LNCAP (cell line): ENCODE measurements around the gene OBSL1.
A peak's percentile ranks its signal among the peaks of the same experiment; 100 is the strongest.

Experiments used
- CTCF ChIP-seq: fragments of 450-650 bp; IDR thresholded peaks from 2 replicates; pipeline ENCODE4 v1.5.1; 2017; ENCODE audit warnings: mild to moderate bottlenecking

OBSL1 gene

GRCh38 chr2:219542931-219543595 is 28.3 kb downstream of the OBSL1 start:
- TF ChIP-seq CTCF = no peak

GRCh38 chr2:219541611-219542180 is 29.6 kb downstream of the OBSL1 start:
- TF ChIP-seq CTCF = peak; percentile 97

DNA sequence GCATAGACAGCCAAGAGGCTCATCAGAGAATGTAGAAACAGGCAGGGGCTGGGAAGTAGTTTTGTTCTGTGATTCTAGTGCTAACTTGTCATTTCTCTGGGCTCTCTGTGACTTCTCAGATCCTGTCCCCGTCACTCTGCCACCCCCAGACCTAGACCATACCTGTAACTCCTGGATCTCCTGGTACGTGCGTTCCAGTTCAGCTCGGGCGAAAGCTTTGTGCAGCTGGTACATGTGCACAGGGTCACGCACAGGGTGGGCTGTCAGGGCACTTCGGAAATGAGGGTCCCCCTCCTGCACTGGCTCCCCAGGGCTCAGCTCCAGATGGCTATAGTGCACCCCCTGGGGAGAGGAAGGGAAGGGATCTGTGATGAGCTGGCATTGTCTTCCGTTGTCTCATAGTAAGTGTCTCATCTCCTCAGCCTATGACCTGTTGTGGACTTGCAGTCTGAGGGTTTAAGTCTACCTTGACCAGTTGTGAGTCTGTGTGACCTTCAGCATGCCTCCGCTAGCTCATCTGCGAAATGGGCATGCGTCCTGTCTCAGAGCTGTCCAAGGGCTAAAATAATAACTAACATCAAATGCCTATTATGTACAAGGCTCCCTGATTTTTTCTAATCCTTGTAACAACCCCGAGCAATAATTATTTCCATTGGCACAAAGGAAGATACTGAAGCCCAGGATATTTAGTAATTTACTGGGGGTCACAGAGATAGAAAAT is 30.4 kb downstream of the OBSL1 start:
- no peak for TF ChIP-seq CTCF

- TF ChIP-seq CTCF = no peak
Observed at GRCh38 chr2:219539926-219540678, 31.2 kb downstream of the OBSL1 start.

GRCh38 chr2:219538956-219539788 is 32.2 kb downstream of the OBSL1 start:
- TF ChIP-seq CTCF = no peak

DNA sequence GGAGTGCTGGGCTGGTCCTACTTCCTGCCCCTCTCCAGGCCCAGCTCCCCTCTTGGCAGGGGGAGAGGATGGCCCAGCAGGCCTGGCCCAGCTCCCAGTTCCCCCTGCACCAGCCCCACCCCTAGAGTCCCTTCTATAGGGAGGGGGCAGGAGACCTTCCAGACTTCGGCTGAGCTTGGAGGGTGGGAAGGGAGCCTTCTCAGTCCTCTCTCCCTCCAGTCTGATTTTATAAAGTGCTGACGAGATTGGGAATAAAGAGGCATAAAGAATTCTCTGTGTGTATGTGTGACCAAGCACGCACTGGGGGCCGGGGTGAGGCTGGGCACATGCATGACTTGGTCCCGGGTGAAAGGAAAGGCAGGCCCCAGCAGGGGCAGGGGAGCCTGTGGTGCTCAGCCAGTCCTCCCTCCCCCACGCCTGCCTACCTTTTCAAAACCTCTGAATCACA is 32.8 kb downstream of the OBSL1 start:
- no peak for TF ChIP-seq CTCF
